GM12878 (cell line): Measurements from ENCODE around the gene EXOC7.

Experiments
- CHD4 ChIP-seq: fragments of 200-600 bp; sonication (generic); IDR thresholded peaks from 2 replicates; pipeline ENCODE4 v1.6.1; 2016; ENCODE audit warnings: mild to moderate bottlenecking
- CTCF ChIP-seq, 3 experiments: IDR thresholded peaks in 2 of 3; conservative IDR thresholded peaks in 1 of 3; 2 replicates each; pipeline ENCODE4 v1.5.1; 2011; ENCODE audit warnings: low read depth in 3 of 3, low read length in 3 of 3, mild to moderate bottlenecking in 3 of 3, control low read depth in 2 of 3, moderate library complexity in 2 of 3, inconsistent platforms in 1 of 3, mixed read lengths in 1 of 3; ENCODE audit not compliant: control insufficient read depth in 2 of 3, insufficient read depth in 1 of 3; ENCODE audit errors: extremely low read depth in 1 of 3
- EZH2 ChIP-seq: IDR thresholded peaks from 2 replicates; pipeline ENCODE4 v1.6.1; 2012; ENCODE audit warnings: low read depth, mild to moderate bottlenecking, control low read depth, inconsistent platforms, low read length, borderline replicate concordance; ENCODE audit not compliant: control insufficient read depth
- MTA3 ChIP-seq: IDR thresholded peaks from 2 replicates; pipeline ENCODE4 v1.6.1; 2012; ENCODE audit warnings: low read length, inconsistent platforms, borderline replicate concordance
- MXI1 ChIP-seq: fragments of 150-350 bp; IDR thresholded peaks from 2 replicates; pipeline ENCODE4 v1.6.1; 2011; ENCODE audit warnings: low read depth, mild to moderate bottlenecking, inconsistent platforms, low read length, improper control_type of control experiment
- PAX5 ChIP-seq: IDR thresholded peaks from 2 replicates; pipeline ENCODE4 v1.6.1; 2011; ENCODE audit warnings: low read depth, low read length, borderline replicate concordance

GRCh38 chr17:76132574-76133338, 29.2 kb upstream of the EXOC7 start:
- no peak for TF ChIP-seq MTA3
- TF ChIP-seq MXI1, result no peak
- no peak for TF ChIP-seq EZH2
- TF ChIP-seq PAX5, result no peak
- TF ChIP-seq CTCF (IDR thresholded peaks at IDR 0.05 in 2 of 3, conservative IDR thresholded peaks at IDR 0.05 in 1 of 3; ENCODE audit: control insufficient read depth in 2 of 3, extremely low read depth in 1 of 3, insufficient read depth in 1 of 3, low read depth in 3 of 3, low read length in 3 of 3), result no peak
- TF ChIP-seq CHD4, result no peak
